Endothelial cell of umbilical vein (primary cell): Measurements from ENCODE around the gene METTL6. TPM values are rescaled to one million over a fixed set of nuclear protein-coding genes. Genes with fewer than 3 reads are reported as not detected.

Source experiments
- BruUV-seq: library from RNA; stranded (reverse); fragments of 400-500 nt; replicated peaks from 2 replicates; lab custom pipeline; 2021; lab: Mats Ljungman, UMichigan
- CTCF ChIA-PET: fragments of 300-600, 350-600 bp; sonication (Branson Sonifier 250); formaldehyde crosslinking; loops from one replicate; lab custom pipeline; 2021; ENCODE audit warnings: antibody characterized with exemption, inconsistent platforms; lab: Charles Lee
- POLR2A ChIA-PET: fragments of 300-600, 350-600 bp; sonication (Branson Sonifier 250); formaldehyde crosslinking; loops from one replicate; lab custom pipeline; 2021; ENCODE audit warnings: antibody characterized with exemption, inconsistent platforms; lab: Charles Lee
- DNase-seq: peaks from one replicate; pipeline ENCODE4 v3.0.0-alpha.2; 2011; ENCODE audit warnings: low read depth, low spot score
- FAIRE-seq: peaks from 2 replicates; lab custom pipeline; 2011; peaks lifted over from hg19 to GRCh38; lab: Jason Lieb, UNC
- H2AFZ ChIP-seq: 2 replicates; pipeline ENCODE4 v1.6.0; 2012; ENCODE audit warnings: low read depth, low read length, control low read depth, inconsistent platforms
- H3K27ac ChIP-seq: 2 replicates; pipeline ENCODE4 v1.5.1; 2011; ENCODE audit warnings: low read depth, mild to moderate bottlenecking, control low read depth, low read length, moderate library complexity; ENCODE audit not compliant: insufficient read depth
- H3K27me3 ChIP-seq, 2 experiments: 2 replicates each; pipeline versions ENCODE4 v1.6.0 to v1.6.1; 2011; ENCODE audit warnings: low read length in 2 of 2, mixed read lengths in 1 of 2; ENCODE audit not compliant: control insufficient read depth in 2 of 2, insufficient read depth in 2 of 2
- H3K36me3 ChIP-seq, 2 experiments: 2 replicates in 1 of 2; 3 replicates in 1 of 2; pipeline ENCODE4 v1.5.1; 2011; ENCODE audit warnings: low read length in 2 of 2, mild to moderate bottlenecking in 1 of 2, moderate library complexity in 1 of 2; ENCODE audit not compliant: control insufficient read depth in 2 of 2, insufficient read depth in 2 of 2; ENCODE audit errors: extremely low read depth in 1 of 2
- H3K4me1 ChIP-seq: 3 replicates; pipeline ENCODE4 v1.5.1; 2011; ENCODE audit warnings: mild to moderate bottlenecking, low read length; ENCODE audit not compliant: control insufficient read depth, insufficient read depth; ENCODE audit errors: extremely low read depth
- H3K4me2 ChIP-seq: 2 replicates; pipeline ENCODE4 v1.6.1; 2011; ENCODE audit warnings: low read length, control low read depth, mixed read lengths; ENCODE audit not compliant: insufficient read depth
- H3K4me3 ChIP-seq, 3 experiments: fragments of 200-600 bp in 1 of 3; sonication (generic), shearing (Covaris generic) in 1 of 3; replicated peaks in 1 of 3; 2 replicates each; pipeline ENCODE4 v1.5.1; 2011 to 2016; ENCODE audit warnings: control low read depth in 3 of 3, low read length in 3 of 3, mild to moderate bottlenecking in 2 of 3, inconsistent platforms in 1 of 3, low read depth in 1 of 3, moderate library complexity in 1 of 3; ENCODE audit not compliant: insufficient read depth in 1 of 3
- H3K79me2 ChIP-seq: 2 replicates; pipeline ENCODE4 v1.6.0; 2012; ENCODE audit warnings: low read length, inconsistent platforms; ENCODE audit not compliant: control insufficient read depth, insufficient read depth
- H3K9ac ChIP-seq: replicated peaks from 2 replicates; pipeline ENCODE3; 2011; ENCODE audit warnings: low read length, control low read depth; ENCODE audit not compliant: insufficient read depth; ENCODE audit errors: extremely low read depth
- H3K9me1 ChIP-seq: replicated peaks from 3 replicates; pipeline ENCODE4 v1.6.0; 2011; ENCODE audit warnings: mild to moderate bottlenecking, low read length; ENCODE audit not compliant: control insufficient read depth, insufficient read depth; ENCODE audit errors: extremely low read depth
- H3K9me3 ChIP-seq: replicated peaks from 2 replicates; pipeline ENCODE4 v1.5.1; 2012; ENCODE audit warnings: low read length, inconsistent platforms; ENCODE audit not compliant: control insufficient read depth, insufficient read depth
- H4K20me1 ChIP-seq: replicated peaks from 2 replicates; pipeline ENCODE3; 2011; ENCODE audit warnings: mild to moderate bottlenecking, low read length; ENCODE audit not compliant: control insufficient read depth, insufficient read depth; ENCODE audit errors: extremely low read depth
- CTCF ChIP-seq, 2 donors: IDR thresholded peaks; 1 replicate in 1 of 2; 2 replicates in 1 of 2; pipeline ENCODE4 v1.5.1; 2011; ENCODE audit warnings: low read length in 2 of 2, mild to moderate bottlenecking in 2 of 2, moderate library complexity in 2 of 2, control low read depth in 1 of 2, inconsistent platforms in 1 of 2, low read depth in 1 of 2; ENCODE audit not compliant: insufficient read depth in 1 of 2; ENCODE audit errors: extremely low read depth in 1 of 2
- EZH2 ChIP-seq: IDR thresholded peaks from 2 replicates; pipeline ENCODE4 v1.6.1; 2012; ENCODE audit warnings: borderline replicate concordance, low read depth, mild to moderate bottlenecking, moderate library complexity, low read length, inconsistent platforms; ENCODE audit not compliant: severe bottlenecking
- FOS ChIP-seq: IDR thresholded peaks from 2 replicates; pipeline ENCODE4 v1.6.1; 2011; ENCODE audit warnings: mild to moderate bottlenecking, low read length, moderate library complexity, borderline replicate concordance; ENCODE audit not compliant: insufficient read depth
- GATA2 ChIP-seq: IDR thresholded peaks from 2 replicates; pipeline ENCODE4 v1.7.0; 2011; ENCODE audit warnings: low read depth, mild to moderate bottlenecking, moderate library complexity, mixed read lengths, low read length; ENCODE audit not compliant: insufficient read length, insufficient read depth
- JUN ChIP-seq: IDR thresholded peaks from 2 replicates; pipeline ENCODE4 v1.6.1; 2011; ENCODE audit warnings: borderline replicate concordance, low read depth; ENCODE audit not compliant: insufficient read length, insufficient read depth
- MAX ChIP-seq: IDR thresholded peaks from 2 replicates; pipeline ENCODE4 v1.6.1; 2011; ENCODE audit not compliant: insufficient read depth, insufficient read length
- MYC ChIP-seq: IDR thresholded peaks from one replicate; pipeline ENCODE4 v1.6.1; 2011; ENCODE audit warnings: mild to moderate bottlenecking, low read depth, low read length
- POLR2A ChIP-seq: IDR thresholded peaks from 2 replicates; pipeline ENCODE4 v1.6.1; 2012; ENCODE audit warnings: low read depth, mild to moderate bottlenecking, control low read depth, low read length
- POLR2AphosphoS5 ChIP-seq: IDR thresholded peaks from 2 replicates; pipeline ENCODE4 v1.6.1; 2012; ENCODE audit warnings: low read depth, mild to moderate bottlenecking, control low read depth, low read length, moderate library complexity; ENCODE audit not compliant: insufficient read depth
- dilution Hi-C: fragments of 300-500 bp; cut with MboI; formaldehyde crosslinking; loops from one replicate; pipeline ENCODE4 v1.15.0; 2019; ENCODE audit warnings: low sequenced_read_pairs; ENCODE audit not compliant: extremely low pct_ligation_motif_present
- intact Hi-C: fragments of 100-400 bp; cut with micrococcal nuclease; formaldehyde crosslinking; loops from one replicate; pipeline ENCODE4 v1.10.0; 2022
- polyA plus RNA-seq, 4 experiments: library from polyadenylated mRNA; depleted of rRNA in 3 of 4; stranded (reverse) in 3 of 4; unstranded in 1 of 4; fragments of >200 nt; gene quantifications; 2 replicates each; pipeline versions ENCODE4 v1.2.1 to v1.2.3, GENCODE V29; 2011 to 2012; ENCODE audit warnings: missing spikeins in 1 of 4
- total RNA-seq: library from RNA; stranded (reverse); gene quantifications from 2 replicates; pipeline ENCODE4 v1.2.3, GENCODE V29; 2021

The METTL6 gene
- total and polyA plus RNA-seq, 2 donors (not counting 3 experiments of a cell fraction or from before 2014, with no cell fraction given) = 12.7 to 19.5 TPM

- Histone ChIP-seq H3K9ac (no peak overlapping the region), H3K4me2 (no peak overlapping the region), H2AFZ (no peak overlapping the region), H3K9me3 (no peaks in the 10 kb centered on the region), H3K27ac (no peak overlapping the region), H3K27me3 (no peaks in the 10 kb centered on the region), H3K36me3 (no peaks in the 10 kb centered on the region), H4K20me1 (no peaks in the 10 kb centered on the region), H3K9me1 (no peaks in the 10 kb centered on the region), H3K4me3 (no peak overlapping the region), H3K4me1 (no peaks in the 10 kb centered on the region), H3K79me2 (no peaks in the 10 kb centered on the region)
- intact Hi-C loops (no loop called here), dilution Hi-C loops (no loop called here)
- ChIA-PET CTCF (interaction anchor here (1.4 kb wide), 1 partner anchor 10 kb away, joined by 5 read pairs; no protein-coding TSS in a partner anchor), POLR2A (no interaction called here)
- TF ChIP-seq POLR2AphosphoS5 (no peak), GATA2 (no peak), MAX (no peak), EZH2 (no peak)
- no peak for FAIRE-seq
- no peak for DNase-seq
- no TSS peak for BruUV-seq
Measured at GRCh38 chr3:15449489-15450224, 22.3 kb upstream of the METTL6 start.

GRCh38 chr3:15443826-15444524 lies 16.6 kb upstream of the METTL6 start:
- ChIA-PET POLR2A (no interaction called here), CTCF (interaction anchor here (0.7 kb wide), 1 partner anchor 14 kb away, joined by 3 read pairs; no protein-coding TSS in a partner anchor)
- FAIRE-seq = no peak

More at GRCh38 chr3:15443826-15444524, 16.6 kb upstream of the METTL6 start:
- H3K36me3 ChIP-seq = peaks cover 9 to 10% of the 10 kb centered on the region in 2 experiments
- H3K9me1 ChIP-seq = no peaks in the 10 kb centered on the region
- H3K79me2 ChIP-seq = no peaks in the 10 kb centered on the region
- H3K4me3 ChIP-seq = no peak overlapping the region
- H3K4me2 ChIP-seq = no peak overlapping the region
- no peak overlapping the region for H2AFZ ChIP-seq
- TF ChIP-seq POLR2A (no peak), FOS (no peak), JUN (no peak), MAX (no peak), EZH2 (no peak), MYC (no peak), GATA2 (no peak), CTCF (IDR thresholded peaks at IDR 0.05; ENCODE audit: extremely low read depth in 1 of 2, insufficient read depth in 1 of 2, low read depth in 1 of 2, low read length in 2 of 2) (no peak), POLR2AphosphoS5 (no peak)
- H3K27ac ChIP-seq = no peak overlapping the region
- dilution Hi-C loops = no loop called here
- DNase-seq = no peak
- H3K4me1 ChIP-seq = peaks cover 18% of the 10 kb centered on the region
- no peaks in the 10 kb centered on the region for H4K20me1 ChIP-seq
- no peaks in the 10 kb centered on the region for H3K9me3 ChIP-seq
- no peak overlapping the region for H3K9ac ChIP-seq
- intact Hi-C loops = no loop called here
- no peaks in the 10 kb centered on the region for H3K27me3 ChIP-seq
- BruUV-seq = no TSS peak
